T-helper 2 cell treated with Interferon-gamma antibody and Interleukin-4, amounts not matched to agents 100 ng/mL and 5 ng/mL, for 36 hours (primary cell): ENCODE measurements around the gene ATXN7L1. TPM values are rescaled to one million over a fixed set of nuclear protein-coding genes. Genes with fewer than 3 reads are reported as not detected.
"Not testable (repeated sequence)": the region's sequence is repeated elsewhere in the genome, so short reads cannot be mapped to it uniquely, and the experiment has no call there.

Experiments used
- intact Hi-C: fragments of 100-400 bp; cut with micrococcal nuclease; formaldehyde crosslinking; loops from one replicate; pipeline ENCODE4 v1.15.1; 2023
- total RNA-seq: library from RNA; stranded (reverse); gene quantifications from 2 replicates; pipeline ENCODE4 v1.2.3, GENCODE V29; 2022

Gene ATXN7L1
- total RNA-seq, 1 donor from 2014 or later, result 21.6 TPM

DNA sequence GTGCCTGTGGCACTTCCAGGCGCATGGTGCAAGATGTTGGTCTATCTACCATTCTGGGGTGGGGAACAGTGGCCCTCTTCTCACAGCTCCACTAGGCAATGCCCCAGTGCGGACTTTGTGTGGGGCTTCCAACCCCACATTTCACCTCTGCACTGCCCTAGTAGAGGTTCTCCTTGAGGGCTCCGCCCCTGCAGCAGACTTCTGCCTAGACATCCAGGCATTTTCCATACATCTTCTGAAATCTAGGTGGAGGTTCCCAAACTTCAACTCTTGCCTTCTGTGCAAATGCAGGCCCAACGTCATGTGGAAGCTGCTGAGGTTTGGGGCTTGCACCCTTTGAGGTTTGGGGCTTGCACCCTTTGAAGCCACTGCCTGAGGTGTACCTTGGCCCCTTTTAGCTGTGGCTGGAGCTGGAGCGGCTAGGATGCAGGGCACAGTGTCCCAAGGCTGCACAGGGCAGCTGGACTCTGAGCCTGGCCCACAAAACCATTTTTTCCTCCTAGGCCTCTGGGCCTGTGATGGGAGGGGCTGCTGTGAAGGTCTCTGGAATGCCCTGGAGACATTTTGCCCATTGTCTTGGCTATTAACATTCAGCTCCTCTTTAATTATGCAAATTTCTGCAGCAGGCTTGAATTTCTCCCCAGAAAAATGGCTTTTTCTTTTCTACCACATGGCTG is 164.5 kb downstream of the ATXN7L1 start:
- intact Hi-C loops, result no loop called here

DNA sequence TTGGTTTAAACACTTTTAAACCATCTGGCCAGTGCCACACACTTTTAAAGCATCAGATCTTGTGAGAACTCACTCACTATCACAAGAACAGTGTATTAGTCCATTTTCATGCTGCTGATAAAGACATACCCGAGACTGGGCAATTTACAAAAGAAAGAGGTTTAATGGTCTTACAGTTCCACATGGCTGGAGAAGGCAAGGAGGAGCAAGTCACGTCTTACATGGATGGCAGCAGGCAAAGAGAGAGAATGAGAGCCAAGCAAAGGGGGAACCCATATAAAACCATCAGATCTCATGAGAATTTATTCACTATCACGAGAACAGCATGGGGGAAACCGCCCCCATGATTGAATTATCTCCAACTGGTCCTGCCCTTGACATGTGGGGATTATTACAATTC is 165.7 kb downstream of the ATXN7L1 start:
- intact Hi-C loops, result not testable (repeated sequence)

DNA sequence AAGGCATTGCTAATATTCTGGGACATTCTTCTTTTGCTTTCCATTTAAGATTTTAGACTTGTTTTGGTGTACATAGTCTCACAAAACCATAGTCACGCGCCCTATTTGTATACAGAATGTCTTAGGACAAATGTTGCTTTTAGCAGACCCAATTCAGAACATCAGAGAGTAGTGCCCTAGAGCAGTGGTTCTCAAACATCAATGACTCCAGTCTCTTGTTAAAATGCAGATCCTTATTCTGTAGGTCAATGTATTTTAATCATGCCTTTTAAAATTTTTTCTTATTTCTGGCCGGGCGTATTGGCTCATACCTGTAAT is 167.7 kb downstream of the ATXN7L1 start:
- intact Hi-C loops, result no loop called here

DNA sequence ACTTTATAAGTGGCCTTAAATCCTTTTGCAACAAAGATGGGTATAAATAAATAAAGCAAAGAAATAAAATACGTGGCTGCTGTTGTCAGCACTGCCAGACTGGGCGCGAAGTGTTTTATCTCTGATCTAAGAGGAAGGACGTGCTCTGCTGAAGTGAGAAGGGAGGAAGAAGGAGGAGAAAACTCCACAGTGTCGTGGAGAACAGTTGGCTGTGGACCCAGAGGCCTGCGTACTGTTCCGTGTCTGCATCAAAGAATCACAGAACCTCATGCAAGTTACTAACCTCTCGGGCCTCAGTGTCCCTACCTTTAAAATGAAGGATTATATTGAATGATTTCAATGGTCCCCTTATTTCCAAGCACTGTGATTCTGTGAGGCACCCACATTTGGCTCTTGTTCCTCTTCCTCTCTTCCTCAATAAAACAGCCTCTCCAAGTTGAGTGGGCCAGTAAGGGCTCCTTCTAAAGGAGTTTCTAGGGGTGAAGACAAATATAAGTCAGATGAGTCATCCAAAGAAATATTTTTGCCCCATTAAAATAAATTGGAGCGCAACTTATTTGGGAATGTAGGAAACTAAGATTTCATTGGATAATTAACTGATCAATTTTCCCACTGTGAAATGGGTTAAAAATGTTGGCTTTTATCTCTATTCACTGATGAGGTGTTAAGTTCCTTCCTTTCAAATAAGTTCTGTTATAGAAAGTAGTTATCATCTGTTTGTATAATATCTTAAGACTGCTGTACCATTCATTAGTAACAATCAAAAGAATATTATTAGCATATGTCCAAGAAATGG is 168.2 kb downstream of the ATXN7L1 start:
- intact Hi-C loops, result no loop called here

DNA sequence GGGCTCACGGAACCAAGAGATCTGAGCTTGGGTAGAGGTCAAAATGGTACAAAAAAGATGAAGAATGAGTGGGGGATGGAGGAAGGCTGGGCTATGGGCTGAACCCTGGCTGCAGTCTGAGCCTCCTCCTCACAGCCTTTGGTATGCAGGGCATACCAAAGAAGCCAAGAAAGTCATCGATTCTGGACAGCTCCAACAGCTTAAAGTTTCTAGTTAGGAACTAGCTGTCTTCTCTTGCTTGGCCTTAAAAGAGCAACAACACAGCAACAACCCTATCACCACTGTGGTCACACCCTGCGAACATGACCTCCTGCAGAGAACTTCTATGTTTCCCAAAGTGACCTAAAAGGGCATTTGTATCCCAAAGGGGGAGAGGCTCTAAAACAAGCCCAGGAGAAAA is 169.0 kb downstream of the ATXN7L1 start:
- intact Hi-C loops, result no loop called here

DNA sequence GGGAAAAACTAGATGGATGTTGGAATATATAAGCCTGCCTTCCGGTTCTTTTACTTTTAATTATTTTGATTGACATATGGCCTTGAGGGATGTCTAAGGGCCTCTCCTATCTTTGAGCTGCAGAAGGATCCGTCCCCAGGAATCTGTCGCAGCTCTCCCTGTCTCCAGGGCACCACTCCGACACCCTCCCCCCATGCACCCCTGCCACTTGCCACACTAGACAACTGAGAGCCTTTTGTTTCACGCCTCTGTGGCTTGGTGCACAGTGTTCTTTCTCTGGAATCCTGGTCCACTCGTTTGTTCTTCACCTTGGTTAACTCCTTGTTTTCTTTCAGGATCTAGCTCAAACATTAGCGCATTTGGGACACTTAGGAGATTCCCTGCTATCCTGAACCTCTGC is 171.0 kb downstream of the ATXN7L1 start:
- intact Hi-C loops, result no loop called here

DNA sequence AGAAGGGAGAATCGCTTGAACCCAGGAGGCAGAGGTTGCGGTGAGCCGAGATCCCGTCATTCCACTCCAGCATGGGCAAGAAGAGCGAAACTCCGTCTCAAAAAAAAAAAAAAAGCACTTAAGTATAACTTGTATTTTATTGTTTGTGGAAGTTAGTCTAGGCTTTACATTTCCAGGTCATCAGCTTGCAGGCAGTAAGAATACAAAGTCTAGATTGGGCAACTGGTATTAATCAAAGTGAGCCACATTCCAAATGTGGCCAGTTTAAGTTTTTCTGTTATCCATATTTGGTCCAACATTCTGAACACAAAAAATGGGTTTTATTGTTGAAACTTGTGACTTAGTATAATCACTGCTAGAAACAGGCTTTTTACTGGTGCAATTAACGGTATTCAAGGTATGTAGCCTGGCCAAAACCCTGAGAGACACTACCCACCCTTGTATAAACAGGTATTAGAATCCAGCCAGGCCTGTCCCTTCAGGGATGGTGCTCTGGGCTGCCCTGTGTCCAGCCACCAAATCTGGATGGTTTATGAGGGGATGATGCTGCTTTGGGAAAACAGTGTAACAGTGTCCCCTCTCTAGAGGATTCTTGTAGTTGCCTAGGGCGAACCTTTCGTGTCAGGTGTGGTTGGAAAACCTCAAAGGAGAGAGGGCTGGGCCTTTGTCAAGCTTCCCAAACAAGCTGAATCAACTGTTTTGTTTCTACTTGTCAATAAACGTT is 173.0 kb downstream of the ATXN7L1 start:
- intact Hi-C loops, result no loop called here

DNA sequence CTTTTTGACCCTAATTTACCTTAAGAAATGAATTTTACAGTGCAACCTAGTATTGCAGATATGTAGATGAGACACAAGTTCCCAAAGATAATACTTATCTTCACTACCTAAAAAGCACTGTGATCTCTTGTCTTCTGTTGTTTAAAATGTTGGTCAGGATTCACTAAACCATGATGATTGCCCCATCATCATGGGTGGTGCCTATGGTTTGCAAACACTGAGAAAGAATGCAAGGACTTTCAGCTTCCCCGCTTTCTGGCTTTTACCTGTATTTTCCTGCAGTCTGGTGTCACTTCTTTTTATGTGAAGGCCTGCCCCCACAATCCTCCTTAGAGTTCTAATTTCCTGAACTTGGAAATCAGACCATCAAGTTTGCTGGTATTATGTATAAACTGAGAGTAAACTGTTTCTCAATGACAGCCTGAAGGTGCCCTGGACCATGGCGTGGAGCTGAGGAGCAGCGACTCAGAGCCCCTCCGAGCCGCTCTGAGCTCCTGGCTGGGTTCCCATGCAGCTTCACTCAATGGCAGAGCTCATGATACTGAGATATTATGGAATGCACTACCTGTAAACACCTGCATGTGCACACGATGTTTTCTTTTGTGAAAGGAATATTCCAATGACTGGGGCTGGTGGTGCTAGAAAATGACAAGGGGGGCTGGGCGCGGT is 176.7 kb downstream of the ATXN7L1 start:
- intact Hi-C loops, result no loop called here

DNA sequence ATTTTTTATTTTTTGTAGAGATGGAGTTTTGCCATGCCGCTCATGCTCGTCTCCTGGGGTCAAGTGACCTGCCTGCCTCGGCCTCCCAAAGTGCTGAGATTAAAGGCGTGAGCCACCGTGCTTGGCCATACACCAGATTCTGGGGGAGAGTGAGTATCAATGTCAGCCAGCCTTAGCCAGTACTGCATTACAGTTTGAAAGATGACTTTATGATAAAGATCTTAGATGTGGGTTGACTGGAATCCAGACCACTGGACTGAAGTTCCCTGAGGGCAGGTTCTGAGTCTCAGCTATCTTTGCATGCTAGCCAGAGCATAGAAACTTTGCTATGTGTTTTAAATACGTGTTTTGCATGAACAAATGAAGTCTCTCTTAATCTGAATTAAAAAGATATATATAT is 177.9 kb downstream of the ATXN7L1 start:
- intact Hi-C loops, result no loop called here

DNA sequence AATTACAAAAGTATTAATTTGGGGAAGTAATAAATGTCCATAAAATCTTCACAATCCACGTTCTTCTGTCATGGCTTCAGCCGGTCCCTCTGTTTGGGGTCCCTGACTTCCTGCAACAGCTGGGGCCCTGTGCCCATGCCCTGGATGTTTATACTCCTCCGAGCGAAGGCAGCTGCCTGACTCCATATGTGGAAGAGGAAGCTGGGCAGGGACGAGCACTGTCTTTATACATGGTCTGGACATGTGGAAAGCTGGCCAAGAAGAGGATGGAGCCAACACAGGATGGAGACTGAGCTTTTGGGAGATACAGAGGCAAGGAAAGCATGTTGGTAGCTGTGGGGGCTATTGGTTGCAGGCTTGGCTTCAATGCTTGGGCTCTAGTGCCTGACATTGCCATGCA is 178.6 kb downstream of the ATXN7L1 start:
- intact Hi-C loops, result no loop called here

DNA sequence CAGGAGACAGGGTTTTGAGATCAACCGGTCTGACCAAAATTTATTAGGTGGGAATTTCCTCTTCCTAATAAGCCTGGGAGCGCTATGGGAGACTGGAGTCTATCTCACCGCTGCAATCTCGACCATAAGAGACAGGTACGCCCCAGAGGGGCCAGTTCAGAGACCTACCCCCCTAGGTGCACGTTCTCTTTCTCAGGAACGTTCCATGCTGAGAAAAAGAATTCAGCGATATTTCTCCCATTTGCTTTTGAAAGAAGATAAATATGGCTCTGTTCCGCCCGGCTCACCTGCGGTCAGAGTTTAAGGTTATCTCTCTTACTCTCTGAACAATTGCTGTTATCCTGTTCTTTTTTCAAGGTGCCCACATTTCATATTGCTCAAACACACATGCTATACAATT is 179.2 kb downstream of the ATXN7L1 start:
- intact Hi-C loops, result not testable (repeated sequence)

DNA sequence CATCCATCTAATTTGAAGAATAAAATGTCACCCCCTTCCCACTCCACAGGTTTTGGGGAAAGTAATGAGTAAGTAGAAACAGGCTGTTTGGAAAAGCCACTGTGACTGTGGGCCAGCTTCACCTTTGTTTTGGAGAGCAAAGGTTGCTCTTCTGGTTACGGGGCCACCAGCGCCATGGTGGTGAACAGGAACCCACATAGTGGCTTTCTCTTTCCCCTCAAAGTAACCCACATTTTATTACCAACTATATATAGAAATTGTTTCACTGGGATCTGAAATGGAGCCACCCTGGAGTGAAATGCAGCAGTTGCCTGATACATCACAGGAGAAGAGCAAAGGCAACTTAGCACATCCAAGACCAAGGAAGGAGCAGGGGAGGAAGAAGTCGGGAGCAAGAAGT is 182.8 kb downstream of the ATXN7L1 start:
- intact Hi-C loops, result loop anchor here (5.0 kb wide), 1 partner anchor 114 kb away; no protein-coding TSS in a partner anchor

DNA sequence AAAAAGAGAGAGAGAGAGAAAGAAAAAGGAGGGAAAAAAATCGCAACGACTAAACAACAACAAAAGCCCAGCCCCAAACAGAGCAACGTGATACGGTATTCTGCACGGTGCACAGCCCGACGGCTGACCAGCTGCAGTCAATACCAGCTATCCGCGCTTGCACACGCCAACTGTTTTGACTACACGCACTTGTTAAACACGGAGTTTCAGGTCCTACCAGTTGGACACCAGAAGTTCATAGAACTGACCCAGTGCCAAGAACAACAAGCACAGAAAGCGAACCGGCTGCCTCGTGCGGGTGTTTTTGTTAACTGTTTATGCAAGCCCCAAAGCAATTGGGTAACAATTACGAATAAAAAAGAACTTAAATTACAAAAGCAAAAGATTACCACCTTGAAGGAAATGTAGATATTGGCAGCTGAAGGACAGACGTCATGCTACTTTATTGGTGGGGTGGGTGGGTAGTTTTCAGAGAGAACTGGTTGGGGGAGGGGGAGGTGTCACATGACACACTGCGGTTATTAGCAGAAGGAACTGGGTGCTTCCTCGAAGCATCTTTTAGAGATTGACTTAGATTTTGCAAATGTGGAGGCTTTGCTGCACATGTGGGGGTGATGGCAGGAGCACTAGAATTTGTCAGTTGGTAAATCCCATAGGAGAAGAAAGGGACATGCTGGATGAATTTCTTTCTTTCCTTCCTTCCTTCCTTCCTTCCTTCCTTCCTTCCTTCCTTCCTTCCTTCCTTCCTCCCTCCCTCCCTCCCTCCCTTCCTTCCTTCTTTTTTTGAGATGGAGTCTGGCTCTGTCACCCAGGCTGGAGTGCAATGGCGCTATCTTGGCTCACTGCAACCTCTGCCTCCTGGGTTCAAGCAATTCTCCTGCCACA is 184.5 kb downstream of the ATXN7L1 start:
- intact Hi-C loops, result loop anchor here (1.0 to 5.0 kb wide), 2 partner anchors 14 to 115 kb away; no protein-coding TSS in a partner anchor

DNA sequence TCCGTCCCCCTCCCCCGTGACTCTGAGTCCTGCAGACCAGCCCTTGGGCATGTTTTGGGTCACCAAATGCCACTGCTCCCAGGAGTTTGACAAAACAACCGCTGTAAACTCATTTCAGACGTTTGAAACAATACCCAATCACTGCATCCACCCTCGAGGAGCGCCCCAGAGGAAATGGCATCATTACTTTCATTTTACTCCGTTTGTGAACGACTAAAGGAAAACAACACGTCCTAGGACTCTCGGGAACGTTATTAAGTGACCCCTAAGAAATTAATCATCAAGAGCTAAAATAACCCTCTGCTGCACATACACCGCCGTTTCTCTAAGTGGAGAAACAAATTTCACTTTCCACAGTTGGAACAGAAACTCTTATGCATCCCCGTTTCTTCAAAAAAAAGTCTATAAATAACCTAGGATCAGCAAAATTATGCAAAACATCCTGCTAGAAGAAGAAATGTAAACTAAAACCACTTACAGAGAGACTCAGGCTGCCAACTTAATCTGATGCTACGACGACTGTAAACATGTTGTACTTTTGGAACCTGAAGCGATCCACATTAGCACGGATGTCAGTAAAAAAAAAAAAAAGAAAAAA is 185.2 kb downstream of the ATXN7L1 start:
- intact Hi-C loops, result loop anchor here (1.0 to 5.0 kb wide), 2 partner anchors 13 to 116 kb away; no protein-coding TSS in a partner anchor

DNA sequence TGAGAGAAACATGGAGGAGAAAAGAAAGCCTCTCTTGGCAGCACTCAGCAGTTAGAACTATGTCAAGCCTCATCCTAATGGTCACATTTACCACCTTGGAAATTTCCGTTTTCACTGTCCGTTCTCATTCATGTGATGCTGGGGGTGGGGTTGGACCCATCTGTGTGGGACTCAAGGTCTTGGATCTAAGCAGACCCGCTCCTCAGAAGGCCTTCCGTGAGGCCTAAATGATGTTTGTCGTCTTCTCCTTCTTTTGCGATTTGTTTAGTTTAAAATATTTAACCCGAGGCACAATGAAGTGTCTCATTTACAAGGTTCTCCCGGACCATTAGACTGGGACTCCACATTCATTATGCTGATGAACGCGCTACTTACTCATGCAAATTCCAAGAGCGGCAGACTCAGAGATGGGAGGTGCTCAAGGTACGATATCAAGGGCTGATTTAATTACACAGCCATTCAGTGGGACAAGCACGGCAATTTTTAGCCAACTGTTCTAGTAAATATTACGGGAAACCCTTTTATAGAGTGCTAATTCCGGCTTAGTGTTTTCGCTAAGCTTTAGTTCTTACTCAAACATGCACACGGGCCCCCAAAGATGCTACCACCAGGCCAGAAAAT is 186.0 kb downstream of the ATXN7L1 start:
- intact Hi-C loops, result loop anchor here (5.0 kb wide), 1 partner anchor 117 kb away; no protein-coding TSS in a partner anchor

DNA sequence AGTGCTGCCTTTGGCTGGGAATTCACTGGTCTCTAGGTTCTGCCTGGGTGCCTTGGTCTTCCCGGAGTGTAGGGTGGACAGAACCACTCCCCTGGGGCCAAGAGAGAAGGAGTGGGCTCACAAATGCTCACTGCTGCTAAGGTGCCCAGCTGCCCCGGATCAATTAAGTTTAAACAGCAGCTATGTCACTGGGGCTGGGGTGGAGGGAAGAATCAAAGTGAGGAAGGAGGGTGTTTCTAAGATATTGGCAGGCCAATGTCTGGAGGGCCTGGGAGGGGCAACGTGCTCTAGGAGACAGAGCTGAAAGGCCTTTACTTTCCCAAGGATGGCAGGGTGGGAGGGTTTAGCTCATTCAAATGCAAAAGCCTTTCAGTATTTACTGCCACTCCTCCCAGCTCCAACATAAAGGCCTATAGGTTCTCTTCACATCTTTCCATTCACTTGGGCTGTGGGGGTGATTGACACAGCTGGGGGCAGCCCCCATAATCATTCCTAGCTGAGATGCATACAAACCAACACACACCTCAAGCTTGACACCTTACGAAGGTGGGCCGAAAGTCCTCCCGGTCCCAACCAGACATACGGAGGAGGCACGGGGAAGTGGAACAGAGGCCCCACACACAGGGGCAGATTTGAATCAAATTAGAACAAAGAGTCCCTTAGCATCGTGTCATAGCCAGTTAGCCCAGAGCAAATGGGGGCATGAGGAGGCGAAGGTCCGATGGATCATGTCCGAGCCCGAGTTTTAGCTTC is 187.2 kb downstream of the ATXN7L1 start:
- intact Hi-C loops, result no loop called here

DNA sequence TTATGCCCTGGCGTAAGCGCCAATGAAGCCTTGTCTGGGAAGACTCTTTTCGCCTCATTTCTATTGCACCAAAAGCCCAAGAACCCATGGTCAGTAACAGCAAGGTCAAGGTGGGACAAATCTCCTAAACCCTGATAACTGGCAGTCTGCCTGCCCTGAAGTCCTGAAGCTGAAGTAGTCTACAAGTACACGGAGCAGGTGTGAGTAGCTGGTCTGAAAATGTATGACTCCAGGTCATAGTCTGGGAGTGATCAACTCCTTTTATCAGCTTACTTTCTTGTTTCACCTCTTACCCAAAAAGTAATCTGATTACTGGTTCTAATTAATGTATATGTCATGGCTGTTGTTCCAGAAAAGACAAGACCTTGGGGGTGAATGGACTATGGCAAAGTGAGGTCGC is 187.8 kb downstream of the ATXN7L1 start:
- intact Hi-C loops, result no loop called here

DNA sequence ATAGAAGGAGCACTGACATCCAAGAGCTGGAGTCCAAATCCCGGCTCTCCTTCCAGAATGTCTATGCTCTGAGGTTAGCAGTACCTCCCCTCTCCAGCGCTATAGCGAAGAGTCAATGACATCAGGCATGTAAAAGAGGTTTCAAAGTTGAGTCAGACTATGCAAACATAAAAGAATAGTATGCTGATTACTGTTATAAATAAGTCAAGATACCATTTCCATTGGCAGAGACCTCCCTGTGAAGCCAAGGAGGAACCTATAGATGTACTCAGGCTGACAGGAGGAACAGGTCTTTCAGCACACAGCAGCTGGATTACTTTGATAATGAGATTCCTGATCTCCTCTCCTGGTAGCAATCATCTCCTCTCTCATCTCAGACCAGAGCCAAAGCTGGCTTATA is 191.2 kb downstream of the ATXN7L1 start:
- intact Hi-C loops, result no loop called here
